Left renal pelvis (tissue), 4 donors: ENCODE results near the gene SULT2B1. TPM values are rescaled to one million over a fixed set of nuclear protein-coding genes. Genes with fewer than 3 reads are reported as not detected.
A peak's percentile ranks its signal among the peaks of the same experiment; 100 is the strongest.
"Not testable (repeated sequence)": the region's sequence is repeated elsewhere in the genome, so short reads cannot be mapped to it uniquely, and the experiment has no call there.

Experiments used
- DNase-seq, 4 donors: peaks; one replicate each; pipeline ENCODE4 v3.0.0-alpha.2; 2013; ENCODE audit warnings: low read depth in 4 of 4, low spot score in 3 of 4
- polyA plus RNA-seq, 4 donors: library from polyadenylated mRNA; unstranded; fragments of 120-200 nt; gene quantifications; one replicate each; pipeline ENCODE4 v1.2.1, GENCODE V29; 2013; ENCODE audit not compliant: insufficient read length in 4 of 4

SULT2B1 gene
- polyA plus RNA-seq = under 1 TPM; 0.10 to 0.60 (median 0.39) TPM

- no peak for DNase-seq
Measured at GRCh38 chr19:48551437-48552302, at the start of gene SULT2B1. TSS of gene SULT2B1 (plus strand) at chr19:48552172. CDS start at chr19:48552253, 81 bp downstream.

DNA sequence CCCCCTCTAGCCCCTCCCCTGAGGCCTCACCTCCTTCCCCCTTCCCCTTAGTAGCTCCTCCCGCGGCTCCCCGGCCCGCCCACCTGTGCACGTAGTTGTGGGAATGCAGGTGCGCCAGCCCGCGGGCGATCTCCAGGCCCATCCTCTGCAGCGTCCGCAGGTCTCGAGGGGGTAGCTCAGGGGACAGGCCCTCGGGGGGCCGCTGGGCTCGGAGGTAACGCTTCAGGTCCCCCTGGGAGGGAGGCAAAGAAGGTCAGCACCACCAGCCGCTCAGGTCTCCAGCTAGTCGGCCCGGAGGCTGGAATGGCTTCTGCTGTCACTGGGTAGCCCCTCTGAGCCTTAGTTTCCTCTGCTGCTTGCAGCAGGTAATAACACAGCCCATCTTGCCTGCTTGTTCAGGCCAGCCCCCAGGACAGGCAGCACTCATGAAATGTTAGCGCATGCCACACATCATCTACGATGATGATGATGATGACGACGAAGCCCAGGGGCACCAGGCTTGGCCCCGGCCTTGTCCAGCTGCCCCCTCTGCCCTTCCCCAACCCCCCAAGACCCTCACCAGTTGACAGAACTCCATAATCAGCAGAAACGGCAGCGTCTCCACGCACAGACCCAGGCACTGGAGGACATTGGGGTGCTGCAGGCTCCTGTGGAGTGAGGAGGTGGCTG is 49.5 kb upstream of the SULT2B1 start:
- DNase-seq = no peak

DNA sequence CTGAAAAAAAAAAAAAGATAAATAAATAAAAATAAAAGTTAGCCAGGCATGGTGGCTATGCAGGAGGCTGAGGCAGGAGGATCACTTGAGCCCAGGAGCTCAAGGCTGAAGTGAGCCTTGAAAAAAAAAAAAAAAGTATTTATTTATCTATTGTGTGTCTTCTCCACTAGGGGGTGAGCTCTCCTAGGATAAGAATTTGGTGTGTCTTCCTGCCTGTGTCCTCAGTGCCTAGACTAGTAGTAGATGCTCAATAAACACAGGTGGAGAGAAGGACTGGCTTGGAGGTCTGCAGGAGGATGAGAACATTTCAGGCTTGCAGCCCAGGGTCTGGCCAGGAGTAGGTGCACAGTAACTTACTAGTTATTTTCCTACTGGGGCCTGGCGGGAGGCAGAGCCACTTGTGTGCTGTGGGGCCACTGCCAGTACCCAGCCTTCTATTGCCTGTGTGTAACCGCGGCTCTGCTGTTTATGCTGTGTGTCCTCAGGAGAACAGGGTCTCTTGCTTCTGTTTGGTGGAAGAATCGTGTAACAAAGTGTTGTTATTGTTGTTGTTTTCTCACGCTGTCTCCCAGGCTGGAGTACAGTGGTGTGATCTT is 45.7 kb upstream of the SULT2B1 start:
- DNase-seq = no peak

GRCh38 chr19:48507911-48508439 is 44.0 kb upstream of the SULT2B1 start:
- no peak for DNase-seq

DNA sequence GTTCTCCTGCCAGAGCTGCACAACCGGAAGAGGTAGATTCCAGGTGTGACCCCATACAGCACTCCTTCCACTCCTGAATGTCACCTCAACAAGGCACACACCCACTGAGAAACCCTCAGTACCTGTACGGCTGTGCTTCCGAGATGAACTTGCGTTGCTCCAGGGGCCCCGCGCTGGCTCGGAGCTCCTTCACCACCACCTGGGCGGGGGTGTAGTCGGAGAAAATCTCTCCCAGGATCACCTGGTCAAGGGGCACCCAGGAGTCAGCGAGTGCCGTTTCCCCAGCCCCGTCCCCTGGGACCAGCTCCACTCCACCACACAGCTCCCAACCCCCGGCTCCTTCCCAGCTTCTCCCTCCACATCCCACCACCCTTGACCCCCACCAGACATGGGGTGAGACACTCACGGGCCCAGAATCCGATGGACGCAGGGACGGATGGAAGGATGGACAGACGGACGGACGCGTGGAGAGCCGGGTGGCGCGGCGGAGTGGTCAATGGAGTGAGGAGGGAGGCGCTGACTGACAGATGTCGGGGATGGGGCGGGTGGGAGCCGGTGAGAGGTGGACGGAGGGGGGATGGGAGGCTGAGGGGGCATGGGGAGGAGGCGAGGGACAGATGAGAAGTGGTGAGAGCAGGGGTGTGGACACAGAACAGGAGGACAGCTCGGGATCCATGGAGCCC is 43.1 kb upstream of the SULT2B1 start:
- DNase-seq = no peak

GRCh38 chr19:48509467-48510194 is 42.3 kb upstream of the SULT2B1 start:
- DNase-seq = no peak

GRCh38 chr19:48510421-48511268 is 41.3 kb upstream of the SULT2B1 start:
- no peak for DNase-seq

DNA sequence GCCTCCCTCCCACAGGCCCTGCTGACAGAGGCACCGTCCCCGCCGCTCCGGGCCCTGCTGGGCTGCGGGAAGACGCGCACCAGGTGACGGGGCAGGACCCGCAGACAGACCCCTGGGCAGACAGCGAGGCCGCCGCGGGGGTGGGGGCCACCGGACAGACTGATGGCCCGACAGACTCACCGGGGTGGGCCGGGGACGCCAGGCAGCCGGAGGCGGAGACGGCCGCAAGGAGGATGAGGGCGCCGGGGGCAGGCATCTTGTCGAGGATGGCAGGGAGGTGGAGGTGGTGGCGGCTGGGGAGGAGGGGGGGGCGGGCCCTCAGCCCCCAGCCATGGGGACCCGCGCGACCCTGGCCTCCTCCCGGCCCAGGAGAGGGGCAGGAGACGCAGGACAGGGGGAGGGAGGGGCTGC is 40.6 kb upstream of the SULT2B1 start:
- no peak for DNase-seq

DNA sequence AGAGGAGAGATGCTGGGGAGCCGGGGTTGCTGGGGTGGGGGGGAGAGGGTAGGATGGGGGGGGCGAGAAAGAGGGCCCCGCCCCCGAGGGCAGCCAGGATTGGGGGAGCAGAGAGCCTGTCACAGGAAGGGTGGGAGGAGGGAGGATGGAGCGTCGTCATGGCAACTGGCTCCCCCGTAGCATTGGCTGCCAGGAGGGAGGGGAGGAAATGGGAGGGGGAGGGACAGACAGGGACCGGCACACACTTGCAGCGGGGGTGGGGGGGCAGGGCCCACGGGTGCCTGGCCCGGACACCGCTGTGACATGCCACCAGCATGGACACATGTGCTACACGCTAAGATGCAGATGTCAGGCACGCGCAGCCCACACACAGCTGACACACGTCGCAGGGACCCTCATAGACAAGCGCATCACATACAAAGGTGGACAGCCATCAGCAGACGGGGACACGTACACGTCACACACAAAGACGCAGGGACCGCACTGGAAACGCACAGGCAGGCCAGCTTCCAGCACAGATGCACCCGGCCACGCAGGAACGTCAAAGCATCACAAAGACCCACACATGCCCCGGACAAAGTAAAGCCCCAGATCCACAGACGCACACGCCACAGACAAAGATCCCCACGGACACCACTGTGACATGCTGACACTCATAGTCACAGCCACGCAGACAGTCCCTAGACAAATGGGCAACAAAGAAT is 40.0 kb upstream of the SULT2B1 start, which contains the start of gene LMTK3:
Gene LMTK3, minus strand, starts transcription at position 36 of the 704 bp plus-strand sequence. CDS start 259 bp downstream, outside the sequence.
- DNase-seq = no peak

GRCh38 chr19:48512504-48513288 is 39.3 kb upstream of the SULT2B1 start:
- no peak for DNase-seq

- DNase-seq = peak in 1 of 4 donors; percentile 62
Measured at GRCh38 chr19:48513289-48514122, 38.5 kb upstream of the SULT2B1 start.

DNA sequence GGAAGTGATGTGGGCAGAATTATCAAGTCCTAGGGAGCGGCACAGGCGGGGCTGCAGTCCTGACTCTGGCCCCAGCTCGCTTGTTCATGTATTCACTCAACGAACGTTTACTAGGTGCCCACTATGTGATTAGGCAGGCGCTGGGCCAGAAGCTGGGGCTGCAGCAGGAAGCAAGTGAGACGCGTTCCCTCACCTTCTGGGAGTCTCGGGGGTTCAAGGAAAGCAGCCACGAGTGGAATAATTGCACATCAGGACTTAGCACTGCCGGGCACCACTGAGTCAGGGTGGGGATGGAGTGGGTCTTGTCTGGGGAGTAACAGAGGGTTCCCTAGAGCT is 37.9 kb upstream of the SULT2B1 start:
- no peak for DNase-seq

DNA sequence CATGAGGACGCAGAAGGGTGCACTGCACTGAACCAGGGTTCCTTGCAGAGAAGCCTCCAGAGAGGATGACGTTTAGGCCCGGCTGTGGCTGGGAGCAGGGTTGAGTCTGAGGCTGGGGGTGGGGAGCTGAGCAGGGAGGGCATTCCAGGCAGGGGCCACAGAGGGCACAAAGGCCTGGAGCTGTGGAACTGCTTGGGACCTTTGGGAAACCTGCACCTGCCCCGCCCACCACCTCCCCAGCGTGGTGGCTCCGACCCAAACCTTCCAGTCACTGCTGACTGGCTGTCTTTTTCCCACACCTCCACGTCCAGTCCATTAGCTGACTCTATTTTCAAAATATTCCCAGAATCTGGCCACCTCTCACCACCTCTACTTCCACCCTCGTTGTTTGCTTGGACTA is 35.4 kb upstream of the SULT2B1 start:
- no peak for DNase-seq

- no peak for DNase-seq
Measured at GRCh38 chr19:48518207-48518606, 33.8 kb upstream of the SULT2B1 start.

DNA sequence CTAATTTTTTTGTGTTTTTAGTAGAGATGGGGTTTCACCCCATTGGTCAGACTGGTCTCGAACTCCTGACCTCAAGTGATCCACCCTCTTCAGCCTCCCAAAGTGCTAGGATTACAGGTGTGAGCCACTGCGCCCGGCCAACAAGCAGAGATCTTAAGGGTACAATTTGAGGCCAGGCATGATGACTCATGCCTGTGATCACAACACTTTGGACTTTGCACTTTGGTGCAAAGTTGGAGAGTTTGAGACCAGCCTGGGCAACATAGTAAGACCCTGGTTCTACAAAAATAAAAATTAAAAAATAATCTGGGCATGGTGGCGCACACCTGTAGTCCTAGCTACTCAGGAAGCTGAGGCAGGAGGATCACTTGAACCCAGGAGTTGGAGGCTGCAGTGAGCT is 32.5 kb upstream of the SULT2B1 start:
- not testable (repeated sequence) for DNase-seq

- DNase-seq = no peak
Measured at GRCh38 chr19:48520134-48520533, 31.8 kb upstream of the SULT2B1 start.

DNA sequence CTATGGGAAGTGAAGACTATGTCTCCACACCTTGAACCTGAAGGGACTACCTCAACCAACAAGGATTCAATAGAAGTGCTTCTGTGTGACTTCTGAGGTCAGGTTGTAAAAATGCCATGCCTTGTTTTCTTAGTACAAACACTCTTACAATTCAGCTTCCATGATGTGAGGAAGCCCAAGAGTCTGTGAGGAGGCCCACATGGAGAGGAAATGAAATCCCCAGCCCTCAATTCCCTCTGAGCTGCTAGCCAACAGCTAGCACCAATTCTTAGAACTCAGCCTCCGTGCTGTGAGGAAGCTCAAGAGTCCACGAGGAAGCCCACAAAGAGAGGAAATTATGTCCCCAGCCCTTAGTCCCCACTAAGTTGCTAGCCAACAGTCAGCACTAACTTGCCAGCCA is 27.8 kb upstream of the SULT2B1 start:
- DNase-seq = no peak
